Kidney epithelial cell (primary cell): ENCODE data around the gene FAM13A. TPM values are rescaled to one million over a fixed set of nuclear protein-coding genes. Genes with fewer than 3 reads are reported as not detected.

Experiments
- DNase-seq: peaks from one replicate; pipeline ENCODE4 v3.0.0-alpha.2; 2010; ENCODE audit warnings: low read depth
- H3K27me3 ChIP-seq: 2 replicates; pipeline ENCODE4 v1.6.0; 2011; ENCODE audit warnings: low read length; ENCODE audit not compliant: control insufficient read depth, insufficient read depth
- H3K36me3 ChIP-seq: 2 replicates; pipeline ENCODE4 v1.5.1; 2011; ENCODE audit warnings: low read length; ENCODE audit not compliant: control insufficient read depth, insufficient read depth
- H3K4me3 ChIP-seq: 2 replicates; pipeline ENCODE4 v1.5.1; 2011; ENCODE audit warnings: low read depth, mild to moderate bottlenecking, control low read depth, low read length
- total RNA-seq: library from RNA; depleted of rRNA; stranded (reverse); fragments of >200 nt; gene quantifications from 2 replicates; pipeline ENCODE4 v1.2.3, GENCODE V29; 2015
- TF ChIP-seq, protein P1 (sequence below): IDR thresholded peaks from 2 replicates; pipeline ENCODE4 v1.5.1; 2011; ENCODE audit warnings: mild to moderate bottlenecking, moderate library complexity, low read length, control low read depth, inconsistent platforms; ENCODE audit not compliant: insufficient read depth, poor library complexity, severe bottlenecking

The FAM13A gene
- total RNA-seq, 1 donor from 2014 or later, result 3.4 TPM

DNA sequence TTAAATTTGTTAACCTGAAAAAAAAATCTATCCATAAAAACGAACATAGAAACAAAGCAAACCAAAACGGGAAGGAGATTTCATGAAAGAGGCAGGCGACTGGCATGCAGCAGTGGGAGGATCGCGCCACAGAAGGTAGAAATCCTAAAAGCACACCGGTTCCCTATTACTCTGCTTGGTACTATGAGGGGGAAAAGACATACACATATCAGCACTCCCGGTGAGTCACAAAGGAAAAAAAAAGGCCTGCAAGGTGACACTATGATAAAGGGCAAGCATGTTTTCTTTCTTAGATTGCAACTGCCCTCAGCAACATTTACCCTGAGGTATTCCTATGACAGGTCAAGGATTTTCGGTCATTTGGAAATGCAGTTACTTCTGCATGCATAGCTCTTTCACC is 298.7 kb downstream of the FAM13A start:
- DNase-seq, result no peak
- H3K4me3 ChIP-seq, result no peak overlapping the region
- H3K27me3 ChIP-seq, result no peaks in the 10 kb centered on the region
- TF ChIP-seq, protein P1, sequence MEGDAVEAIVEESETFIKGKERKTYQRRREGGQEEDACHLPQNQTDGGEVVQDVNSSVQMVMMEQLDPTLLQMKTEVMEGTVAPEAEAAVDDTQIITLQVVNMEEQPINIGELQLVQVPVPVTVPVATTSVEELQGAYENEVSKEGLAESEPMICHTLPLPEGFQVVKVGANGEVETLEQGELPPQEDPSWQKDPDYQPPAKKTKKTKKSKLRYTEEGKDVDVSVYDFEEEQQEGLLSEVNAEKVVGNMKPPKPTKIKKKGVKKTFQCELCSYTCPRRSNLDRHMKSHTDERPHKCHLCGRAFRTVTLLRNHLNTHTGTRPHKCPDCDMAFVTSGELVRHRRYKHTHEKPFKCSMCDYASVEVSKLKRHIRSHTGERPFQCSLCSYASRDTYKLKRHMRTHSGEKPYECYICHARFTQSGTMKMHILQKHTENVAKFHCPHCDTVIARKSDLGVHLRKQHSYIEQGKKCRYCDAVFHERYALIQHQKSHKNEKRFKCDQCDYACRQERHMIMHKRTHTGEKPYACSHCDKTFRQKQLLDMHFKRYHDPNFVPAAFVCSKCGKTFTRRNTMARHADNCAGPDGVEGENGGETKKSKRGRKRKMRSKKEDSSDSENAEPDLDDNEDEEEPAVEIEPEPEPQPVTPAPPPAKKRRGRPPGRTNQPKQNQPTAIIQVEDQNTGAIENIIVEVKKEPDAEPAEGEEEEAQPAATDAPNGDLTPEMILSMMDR, result no peak
- H3K36me3 ChIP-seq, result no peaks in the 10 kb centered on the region

DNA sequence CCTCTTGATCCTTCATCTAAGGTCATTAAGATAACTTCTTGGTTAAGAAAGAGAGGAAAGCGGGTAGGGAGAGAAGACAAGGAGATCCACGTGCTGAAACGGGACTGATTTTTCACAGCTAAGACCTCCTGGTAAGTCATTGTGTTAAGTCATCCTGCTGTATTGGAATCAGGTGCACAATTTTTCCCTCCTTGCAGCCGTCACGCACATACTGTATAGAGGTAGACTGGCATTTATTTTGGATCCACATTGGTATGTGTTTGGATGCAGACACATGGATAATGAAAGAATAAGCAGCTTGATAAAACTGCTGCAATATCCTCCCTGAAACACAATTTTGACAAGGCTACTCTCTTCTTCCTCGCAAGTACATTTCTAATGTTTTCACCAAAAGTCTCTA is 299.2 kb downstream of the FAM13A start:
- no peak for DNase-seq
- TF ChIP-seq, protein P1, result no peak

DNA sequence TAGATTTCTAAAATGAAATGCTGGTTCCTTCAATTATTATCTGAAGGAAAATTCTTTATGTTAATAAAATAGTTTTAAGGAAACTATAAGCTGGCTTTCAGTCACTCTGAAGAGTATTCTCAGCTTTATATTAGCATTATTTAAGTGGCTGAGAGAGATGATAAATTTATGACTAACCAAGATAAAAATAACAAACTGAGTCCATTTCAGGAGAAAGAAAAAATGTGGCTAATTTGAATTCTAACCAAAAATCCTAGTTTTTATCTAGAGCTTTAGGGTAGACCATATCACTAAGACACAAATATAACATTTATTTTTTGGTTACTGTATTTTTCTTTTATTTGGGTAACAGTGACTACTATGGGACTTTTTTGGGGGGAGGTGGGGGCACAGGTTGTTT is 299.9 kb downstream of the FAM13A start:
- H3K4me3 ChIP-seq, result no peak overlapping the region
- TF ChIP-seq, protein P1, result no peak
- DNase-seq, result no peak
- no peaks in the 10 kb centered on the region for H3K36me3 ChIP-seq
- H3K27me3 ChIP-seq, result no peaks in the 10 kb centered on the region

More for the DNA sequence above, 299.2 kb downstream of the FAM13A start:
- no peak overlapping the region for H3K4me3 ChIP-seq
- no peaks in the 10 kb centered on the region for H3K27me3 ChIP-seq
- no peaks in the 10 kb centered on the region for H3K36me3 ChIP-seq

DNA sequence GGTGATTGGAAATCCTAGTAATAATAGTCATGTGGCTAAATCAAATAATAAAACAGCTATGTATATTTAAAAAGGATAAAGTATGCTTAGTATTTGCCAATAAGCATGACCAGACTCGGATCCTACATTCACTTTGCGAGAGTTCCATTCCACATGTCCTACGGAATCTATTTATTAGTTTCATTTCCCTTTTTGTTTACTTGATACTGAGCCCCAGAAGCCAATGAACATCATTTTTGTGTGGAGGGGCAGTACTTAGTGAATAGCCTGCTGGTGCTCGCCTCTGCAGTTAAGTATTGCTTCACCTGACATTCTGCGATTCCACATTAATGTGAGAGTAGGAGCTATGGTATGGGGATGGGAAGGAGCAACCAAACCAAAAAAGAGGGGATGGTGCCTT is 300.8 kb downstream of the FAM13A start:
- Histone ChIP-seq H3K36me3 (no peaks in the 10 kb centered on the region), H3K4me3 (no peak overlapping the region), H3K27me3 (no peaks in the 10 kb centered on the region)
- no peak for DNase-seq
- TF ChIP-seq, protein P1, result no peak

DNA sequence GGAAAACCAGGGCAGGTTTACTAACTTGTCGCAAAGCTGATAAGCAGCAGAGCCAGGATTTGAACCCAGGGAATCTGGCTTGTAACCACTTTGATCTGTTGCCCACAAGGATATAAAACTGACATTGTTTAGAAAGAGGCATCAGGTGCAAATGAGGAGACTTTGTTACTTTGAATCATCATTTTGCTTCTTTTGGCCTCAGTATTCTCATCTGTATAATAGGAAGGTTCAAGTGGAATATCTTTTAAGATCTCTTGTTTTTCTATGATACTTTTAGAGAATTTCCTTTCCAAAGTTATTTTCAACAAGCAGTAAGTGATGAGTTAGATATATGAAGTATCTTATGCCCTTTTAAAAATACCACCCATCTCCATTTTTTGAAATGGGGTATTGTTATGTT is 301.5 kb downstream of the FAM13A start:
- H3K27me3 ChIP-seq, result no peaks in the 10 kb centered on the region
- TF ChIP-seq, protein P1, result no peak
- no peak overlapping the region for H3K4me3 ChIP-seq
- H3K36me3 ChIP-seq, result no peaks in the 10 kb centered on the region
- no peak for DNase-seq

DNA sequence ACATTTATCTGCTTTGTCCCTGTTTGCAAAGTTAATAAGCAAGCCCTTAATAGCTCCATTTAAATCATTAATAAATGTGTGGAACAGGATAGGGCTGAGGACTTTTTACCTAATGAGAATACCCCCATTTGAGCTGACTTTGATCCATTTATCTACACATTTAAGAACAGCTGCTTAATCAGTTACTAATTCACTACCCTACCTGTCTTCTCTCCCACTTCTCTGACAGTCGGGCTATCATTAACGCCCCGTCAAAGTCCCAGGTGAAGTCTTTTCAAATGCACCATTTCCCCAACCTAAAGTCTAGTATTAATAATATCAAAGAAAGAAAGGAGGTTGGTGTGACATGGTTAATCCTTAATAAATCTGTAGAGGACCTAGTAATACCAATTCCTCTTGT is 302.2 kb downstream of the FAM13A start:
- H3K36me3 ChIP-seq, result no peaks in the 10 kb centered on the region
- H3K27me3 ChIP-seq, result no peaks in the 10 kb centered on the region
- TF ChIP-seq, protein P1, result no peak
- H3K4me3 ChIP-seq, result no peak overlapping the region
- no peak for DNase-seq
